LoVo (cell line): ENCODE data around the gene SLC2A13.
A peak's percentile ranks its signal among the peaks of the same experiment; 100 is the strongest.

Experiments
- DNase-seq: peaks from one replicate; pipeline ENCODE4 v3.0.0-alpha.2; 2016; ENCODE audit warnings: low spot score

Gene SLC2A13

GRCh38 chr12:40105515-40106201, at the start of gene SLC2A13:
SLC2A13 (minus strand) TSS chr12:40106081; CDS start chr12:40105808, 273 bp downstream.
- peak; percentile 87 for DNase-seq

GRCh38 chr12:40154381-40154780, 48.5 kb upstream of the SLC2A13 start:
- no peak for DNase-seq

- DNase-seq, result no peak
Measured at GRCh38 chr12:40153432-40153831, 47.6 kb upstream of the SLC2A13 start.

DNA sequence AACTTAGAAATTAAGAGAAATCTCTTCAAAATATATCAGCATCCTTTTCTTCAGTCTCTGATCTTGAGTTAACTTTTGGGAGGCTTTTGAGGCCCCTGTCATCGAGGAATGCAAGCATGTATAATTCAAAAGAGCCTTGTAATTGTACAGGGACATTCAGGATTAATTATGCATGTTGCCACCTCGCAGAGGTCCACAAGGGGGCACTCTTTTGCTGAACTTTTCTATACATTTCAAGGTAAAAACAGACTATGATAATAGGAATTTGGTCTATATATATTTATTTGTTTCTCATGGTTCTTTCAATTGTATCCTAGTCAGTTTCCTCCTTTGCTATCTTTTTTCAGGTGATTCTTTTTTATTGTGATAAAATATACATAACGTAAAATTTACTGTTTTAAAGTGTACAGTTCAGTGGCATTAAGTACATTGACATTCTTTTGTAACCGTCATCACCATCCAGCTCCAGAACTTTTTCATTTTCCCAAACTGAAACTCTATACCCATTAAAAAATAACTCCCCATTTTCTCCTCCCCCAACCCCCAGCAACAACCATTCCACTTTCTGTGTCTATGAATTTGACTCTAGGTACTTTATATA, 47.0 kb upstream of the SLC2A13 start:
- peak; percentile 57 for DNase-seq

DNA sequence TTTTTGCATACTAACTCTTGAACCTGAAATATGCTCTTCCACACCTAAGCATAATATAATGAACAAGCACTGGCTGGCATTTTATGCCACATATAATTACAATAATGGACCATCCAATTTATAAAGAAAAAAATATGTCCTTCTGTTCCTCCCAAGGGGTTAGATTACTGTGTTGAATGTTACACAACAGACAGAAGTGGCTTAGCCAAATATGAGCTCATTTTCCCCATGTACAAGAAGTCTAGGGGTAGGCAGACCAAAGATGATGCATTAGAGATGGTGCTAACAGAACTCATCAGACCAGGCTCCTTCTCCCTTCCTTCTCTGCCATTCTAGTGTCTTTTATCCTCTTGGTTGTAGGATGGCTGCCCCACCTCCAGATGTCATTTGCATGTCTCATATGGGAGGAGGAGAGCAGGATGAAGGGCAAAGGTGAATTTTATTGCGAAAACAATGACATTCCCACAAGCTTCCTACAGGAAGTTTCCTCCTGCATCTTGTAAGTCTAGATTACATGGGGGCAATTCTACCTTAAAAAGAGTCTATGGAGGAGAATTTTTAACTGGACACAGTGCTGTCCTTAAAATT, 43.9 kb upstream of the SLC2A13 start:
- DNase-seq, result peak; percentile 54

DNA sequence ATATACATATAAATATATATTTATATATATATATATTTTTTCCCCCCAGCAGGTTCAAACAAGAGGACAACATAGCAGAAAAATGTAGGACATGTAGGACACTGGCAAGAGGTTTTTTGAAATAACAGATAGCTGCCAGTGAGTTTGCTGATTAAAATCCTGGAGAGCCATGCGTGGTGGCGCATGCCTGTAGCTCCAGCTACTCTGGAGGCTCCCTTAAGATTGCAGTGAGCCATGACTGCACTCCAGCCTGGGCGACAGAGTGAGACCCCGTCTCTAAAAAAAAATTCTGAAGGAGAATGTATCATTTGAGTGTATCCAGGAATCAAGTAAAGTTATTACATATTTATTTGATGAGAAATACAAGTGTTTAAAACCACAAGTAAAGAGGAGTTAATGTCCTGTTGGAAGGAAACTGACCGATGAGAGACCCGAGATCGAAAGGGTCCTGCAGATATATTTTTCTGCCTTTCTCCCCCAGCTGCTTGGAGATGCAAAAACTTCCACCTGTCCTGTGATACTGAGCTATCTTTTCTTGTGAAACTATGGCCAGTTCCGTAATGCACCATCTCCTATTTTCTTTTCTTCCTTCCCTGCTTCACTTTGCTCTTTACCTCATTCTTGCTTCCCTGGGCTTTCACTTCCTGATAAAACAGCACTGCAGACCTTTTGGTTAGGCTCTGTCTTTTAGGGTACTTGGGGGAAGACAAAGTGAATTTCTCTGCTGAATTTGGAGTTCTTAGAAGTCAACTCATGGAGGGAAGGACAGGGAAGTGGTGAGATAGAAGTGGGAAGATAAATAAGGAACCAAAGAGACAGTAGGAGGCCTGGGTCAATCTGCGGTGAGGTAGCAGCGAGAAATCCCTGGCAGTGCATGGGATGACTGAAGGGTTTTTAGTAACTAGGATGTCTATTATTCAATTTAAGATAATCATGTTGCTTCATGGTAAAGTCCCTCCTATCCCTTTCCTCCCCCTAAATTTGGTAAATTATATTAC, 41.2 kb upstream of the SLC2A13 start:
- no peak for DNase-seq

DNA sequence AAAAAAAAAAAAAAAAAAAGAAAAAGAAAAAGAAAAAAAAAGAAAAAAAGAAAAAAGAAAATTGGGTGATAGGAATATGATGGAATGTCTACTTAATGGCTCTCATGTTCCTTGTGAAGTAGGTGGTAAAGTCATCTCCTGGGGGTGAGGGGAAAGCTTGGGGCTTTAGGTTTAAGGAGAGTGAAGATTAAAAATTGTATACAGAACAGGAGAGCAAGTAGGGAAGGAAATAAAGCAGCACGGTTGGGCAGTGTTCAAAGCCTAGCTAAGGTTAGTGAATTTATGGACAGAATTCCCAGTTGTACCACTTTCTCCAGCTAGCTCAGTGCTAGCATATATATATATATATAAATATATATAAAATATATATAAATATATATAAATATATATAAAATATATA, 40.0 kb upstream of the SLC2A13 start:
- no peak for DNase-seq

DNA sequence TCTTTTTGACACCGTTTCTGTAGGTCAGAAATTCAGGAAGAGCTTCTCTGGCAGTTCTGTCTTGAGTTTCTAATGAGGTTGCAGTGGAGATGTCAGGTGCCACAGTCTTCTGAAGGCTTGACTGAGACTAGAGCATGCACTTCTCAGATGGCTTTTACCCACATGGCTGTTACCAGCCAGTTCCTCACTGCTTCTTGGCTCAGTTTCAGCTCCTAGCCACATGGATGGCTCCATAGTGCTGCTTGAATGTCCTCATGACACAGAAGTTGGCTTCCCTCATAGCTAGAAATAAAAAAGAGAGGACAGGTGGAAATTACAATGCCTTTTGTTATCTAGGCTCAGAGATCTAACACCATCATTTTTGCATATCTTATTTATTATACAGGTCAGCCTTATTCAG, 38.1 kb upstream of the SLC2A13 start:
- DNase-seq, result no peak

GRCh38 chr12:40142001-40142744, 36.3 kb upstream of the SLC2A13 start:
- DNase-seq, result no peak

- no peak for DNase-seq
Measured at GRCh38 chr12:40138526-40138925, 32.6 kb upstream of the SLC2A13 start.

GRCh38 chr12:40137252-40137651, 31.4 kb upstream of the SLC2A13 start:
- no peak for DNase-seq

GRCh38 chr12:40127408-40127807, 21.5 kb upstream of the SLC2A13 start:
- DNase-seq, result no peak

DNA sequence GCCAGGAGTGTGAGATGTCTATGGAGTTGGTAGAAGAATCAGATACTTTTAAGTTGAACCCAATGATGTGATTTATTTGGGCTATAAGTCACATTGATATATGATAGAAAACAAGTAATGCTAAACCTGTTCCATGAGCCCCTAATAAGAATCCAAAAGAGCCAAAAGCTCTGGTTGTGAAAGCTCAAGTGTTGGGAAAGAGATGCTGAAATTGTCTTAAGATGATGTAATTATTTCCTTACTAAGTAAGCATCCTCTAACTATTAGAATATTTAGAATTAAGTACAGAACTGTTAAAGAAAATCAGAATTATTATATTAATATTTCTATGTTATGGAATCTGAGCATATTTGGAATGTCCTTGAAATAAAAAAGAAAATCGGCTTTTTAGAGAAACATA, 17.6 kb upstream of the SLC2A13 start:
- DNase-seq, result no peak

DNA sequence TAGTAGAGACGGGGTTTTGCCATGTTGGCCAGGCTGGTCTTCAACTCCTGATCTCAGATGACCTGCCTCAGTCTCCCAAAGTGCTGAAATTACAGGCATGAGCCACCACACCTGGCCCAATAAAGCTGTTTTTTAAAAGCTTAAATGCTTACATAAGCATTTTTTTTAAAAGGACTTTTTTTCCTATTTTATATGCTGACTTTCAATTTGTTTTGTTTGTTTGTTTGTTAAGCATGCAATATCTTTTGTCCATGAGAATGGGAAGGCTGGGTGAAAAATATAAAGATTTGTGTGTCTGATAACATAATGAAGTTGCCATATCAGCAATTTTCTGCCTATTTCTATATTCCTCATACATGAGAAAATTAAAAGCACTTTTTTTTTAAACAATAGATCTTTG, 17.0 kb upstream of the SLC2A13 start:
- DNase-seq, result no peak

DNA sequence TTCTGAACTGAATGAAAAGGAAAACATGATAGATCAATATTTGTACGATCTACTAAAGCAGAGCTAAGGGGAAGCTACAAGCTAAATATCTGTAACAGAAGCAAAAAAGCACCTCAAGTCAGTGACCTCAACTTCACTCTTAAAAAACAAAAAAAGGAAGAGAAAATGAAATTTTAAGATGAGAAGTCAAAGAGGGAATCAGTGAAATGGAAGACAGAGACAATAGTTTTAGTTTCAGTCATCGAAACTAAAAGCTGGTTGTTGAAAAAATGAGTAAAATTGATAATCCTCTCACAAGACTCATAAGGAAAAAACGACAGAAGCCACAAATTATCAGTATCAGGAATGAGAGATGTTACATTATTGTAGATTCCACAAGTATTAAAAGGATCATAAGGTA, 11.9 kb upstream of the SLC2A13 start:
- DNase-seq, result no peak

DNA sequence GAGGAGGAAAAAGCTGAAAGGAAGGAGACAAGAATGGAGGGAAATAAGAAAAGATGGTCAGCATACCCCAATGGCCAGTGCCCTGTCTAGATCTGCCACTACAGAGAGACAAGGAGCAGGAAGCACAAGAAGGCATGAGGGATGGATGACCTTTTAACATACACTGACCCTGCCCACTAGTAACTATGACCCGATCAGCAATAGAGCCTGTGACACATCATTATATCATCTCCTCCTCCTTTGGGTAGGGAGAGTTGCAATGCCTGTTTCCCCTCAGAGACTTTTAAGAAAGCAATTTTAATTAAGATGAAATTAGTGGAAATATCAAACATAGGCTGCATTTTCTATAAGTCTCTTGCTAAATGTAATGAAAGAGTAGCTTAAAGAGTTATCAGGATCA, 4.7 kb upstream of the SLC2A13 start:
- no peak for DNase-seq

- DNase-seq, result no peak
Measured at GRCh38 chr12:40107803-40108620, 2.1 kb upstream of the SLC2A13 start.

DNA sequence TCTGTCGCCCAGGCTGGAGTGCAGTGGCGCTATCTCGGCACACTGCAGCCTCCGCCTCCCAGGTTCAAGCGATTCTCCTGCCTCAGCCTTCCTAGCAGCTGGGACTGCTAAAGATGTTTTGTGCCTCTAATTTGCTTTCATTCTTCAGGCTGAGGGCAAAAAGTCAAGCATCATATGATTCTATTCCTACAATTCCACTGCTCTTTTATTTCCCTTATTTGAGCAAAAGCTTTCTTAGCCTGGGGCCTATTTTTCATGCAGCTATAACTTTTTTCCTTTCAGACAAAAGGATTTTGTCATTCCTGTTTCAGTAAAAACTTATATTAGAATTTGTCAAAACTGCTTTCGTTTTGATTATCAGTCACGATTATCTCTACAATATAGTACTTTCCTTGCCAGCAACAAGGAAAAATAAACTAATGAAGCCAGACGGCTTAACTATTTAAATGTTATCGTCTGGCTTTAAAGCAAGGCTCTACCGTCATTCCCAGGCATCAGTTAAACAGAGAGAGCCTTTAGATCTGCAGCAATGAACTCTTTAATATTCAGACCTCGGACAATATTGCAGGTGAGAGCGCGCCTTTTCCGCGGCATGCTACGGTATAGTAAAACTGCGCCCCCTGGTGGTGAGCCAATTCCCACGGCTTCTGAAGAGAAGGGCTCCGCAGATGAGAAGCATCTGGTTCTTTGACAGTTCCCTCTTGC, 1.4 kb upstream of the SLC2A13 start:
- DNase-seq, result peak; percentile 91

GRCh38 chr12:40106655-40107054, 774 bp upstream of the SLC2A13 start:
- DNase-seq, result no peak

- DNase-seq, result no peak
Measured at GRCh38 chr12:40106202-40106533, 287 bp upstream of the SLC2A13 start.

DNA sequence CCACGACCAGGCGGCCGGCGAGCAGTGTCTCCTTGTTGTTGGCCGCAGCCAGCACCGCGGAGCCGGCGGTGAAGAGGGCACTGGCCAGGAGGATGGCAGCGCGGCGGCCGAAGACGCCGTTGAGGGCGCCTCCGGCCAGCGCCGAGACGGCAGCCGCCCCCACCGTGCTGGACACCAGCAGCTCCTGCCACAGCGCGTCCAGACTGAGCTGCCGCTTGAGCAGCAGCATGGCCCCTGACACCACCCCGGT, 691 bp downstream of the SLC2A13 start:
- DNase-seq, result peak; percentile 45
